ENCODE measurements around the gene TMEM131. TPM values are rescaled to one million over a fixed set of nuclear protein-coding genes. Genes with fewer than 3 reads are reported as not detected.

The TMEM131 gene
- total RNA-seq, 1 donor from 2014 or later: 35.3 TPM

DNA sequence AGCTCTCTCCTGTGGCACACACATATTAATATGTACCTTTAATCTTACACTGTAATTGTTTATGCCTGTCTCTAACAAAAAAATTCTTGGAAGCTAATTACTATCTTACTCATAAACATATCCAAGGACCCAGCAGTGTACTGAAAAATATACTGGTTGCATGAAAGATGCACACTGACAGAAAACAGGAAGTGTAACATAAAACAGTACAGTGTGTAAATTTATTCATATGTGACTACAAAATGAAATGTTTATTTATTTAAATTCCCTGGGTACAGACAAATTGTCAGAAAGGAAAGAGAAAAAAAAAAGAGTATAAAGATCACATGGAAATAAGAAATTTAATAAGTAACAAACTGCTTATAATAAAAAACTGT lies 28.5 kb downstream of the TMEM131 start:
- no peak overlapping the region for H3K4me3 Mint-ChIP-seq (ENCODE audit: unreplicated experiment)
- Histone ChIP-seq H3K9ac (ENCODE audit: low read length) (no peak overlapping the region), H3K4me2 (ENCODE audit: low read length) (no peak overlapping the region), H3K4me3 (ENCODE audit: insufficient read depth, low read depth, low read length) (no peak overlapping the region), H3K79me2 (ENCODE audit: insufficient read depth, low read length) (peaks cover 98% of the 10 kb centered on the region), H3K27me3 (ENCODE audit: insufficient read depth, low read length) (no peaks in the 10 kb centered on the region), H3K27ac (ENCODE audit: low read depth, low read length) (no peak overlapping the region), H2AFZ (ENCODE audit: low read depth, low read length) (no peak overlapping the region), H3K9me3 (ENCODE audit: insufficient read depth, low read depth, low read length) (no peaks in the 10 kb centered on the region), H3K36me3 (ENCODE audit: insufficient read depth, low read length) (no peaks in the 10 kb centered on the region), H4K20me1 (ENCODE audit: insufficient read depth, low read length) (peaks cover 81% of the 10 kb centered on the region), H3K4me1 (ENCODE audit: insufficient read depth, low read length) (peaks cover 6% of the 10 kb centered on the region)
- H3K27ac Mint-ChIP-seq (ENCODE audit: unreplicated experiment): no peak overlapping the region
- peaks cover 21% of the 10 kb centered on the region for H3K4me1 Mint-ChIP-seq (ENCODE audit: low read depth, unreplicated experiment)
- FAIRE-seq (no peak), DNase-seq (ENCODE audit: low read depth) (no peak)
- H3K36me3 Mint-ChIP-seq (ENCODE audit: low read depth, unreplicated experiment): peaks cover 3% of the 10 kb centered on the region
- no peaks in the 10 kb centered on the region for H3K9me3 Mint-ChIP-seq (ENCODE audit: unreplicated experiment)
- H3K27me3 Mint-ChIP-seq (ENCODE audit: low read depth, unreplicated experiment): no peaks in the 10 kb centered on the region
- TF ChIP-seq EZH2 (IDR thresholded peaks at IDR 0.05; ENCODE audit: insufficient read depth, low read length): no peak
- no peak for TF ChIP-seq CTCF (IDR thresholded peaks at IDR 0.05; ENCODE audit: insufficient read depth, low read depth, low read length)

GRCh38 chr2:97966545-97967215 lies 29.1 kb downstream of the TMEM131 start:
- Histone ChIP-seq H3K36me3 (ENCODE audit: insufficient read depth, low read length) (no peaks in the 10 kb centered on the region), H3K9me3 (ENCODE audit: insufficient read depth, low read depth, low read length) (no peaks in the 10 kb centered on the region), H3K4me2 (ENCODE audit: low read length) (no peak overlapping the region), H3K9ac (ENCODE audit: low read length) (no peak overlapping the region), H3K4me3 (ENCODE audit: insufficient read depth, low read depth, low read length) (no peak overlapping the region), H3K27ac (ENCODE audit: low read depth, low read length) (no peak overlapping the region), H3K4me1 (ENCODE audit: insufficient read depth, low read length) (peaks cover 6% of the 10 kb centered on the region), H4K20me1 (ENCODE audit: insufficient read depth, low read length) (peaks cover 83% of the 10 kb centered on the region), H3K27me3 (ENCODE audit: insufficient read depth, low read length) (no peaks in the 10 kb centered on the region), H3K79me2 (ENCODE audit: insufficient read depth, low read length) (peaks cover 96% of the 10 kb centered on the region), H2AFZ (ENCODE audit: low read depth, low read length) (no peak overlapping the region)
- DNase-seq (ENCODE audit: low read depth) (no peak), FAIRE-seq (no peak)
- H3K27me3 Mint-ChIP-seq (ENCODE audit: low read depth, unreplicated experiment): no peaks in the 10 kb centered on the region
- H3K36me3 Mint-ChIP-seq (ENCODE audit: low read depth, unreplicated experiment): peaks cover 3% of the 10 kb centered on the region
- TF ChIP-seq EZH2 (IDR thresholded peaks at IDR 0.05; ENCODE audit: insufficient read depth, low read length) (no peak), CTCF (IDR thresholded peaks at IDR 0.05; ENCODE audit: insufficient read depth, low read depth, low read length) (no peak)
- H3K4me1 Mint-ChIP-seq (ENCODE audit: low read depth, unreplicated experiment): peaks cover 21% of the 10 kb centered on the region
- H3K4me3 Mint-ChIP-seq (ENCODE audit: unreplicated experiment): no peak overlapping the region
- H3K27ac Mint-ChIP-seq (ENCODE audit: unreplicated experiment): no peak overlapping the region
- no peaks in the 10 kb centered on the region for H3K9me3 Mint-ChIP-seq (ENCODE audit: unreplicated experiment)

DNA sequence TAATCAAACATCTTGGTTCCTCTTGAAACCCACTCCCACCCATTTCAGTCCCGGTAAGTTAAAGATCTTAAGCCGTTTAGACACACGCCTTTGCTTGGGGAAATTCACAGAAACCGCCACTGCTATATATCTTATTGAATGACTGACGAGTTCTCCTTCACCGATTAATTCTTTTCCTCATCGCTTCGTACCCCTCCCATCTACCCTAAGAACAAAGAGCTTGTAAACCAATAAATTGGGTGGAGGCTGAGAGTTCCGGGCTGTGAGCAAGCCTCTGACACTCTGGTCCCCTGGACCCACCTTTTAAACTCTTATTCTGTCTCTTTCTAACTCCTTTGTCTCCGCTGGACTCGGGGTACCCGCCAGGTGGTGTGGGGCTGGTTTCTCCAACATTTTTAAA lies 30.6 kb downstream of the TMEM131 start:
- Histone ChIP-seq H4K20me1 (ENCODE audit: insufficient read depth, low read length) (peaks cover 85% of the 10 kb centered on the region), H3K9me3 (ENCODE audit: insufficient read depth, low read depth, low read length) (no peaks in the 10 kb centered on the region), H3K4me2 (ENCODE audit: low read length) (no peak overlapping the region), H3K79me2 (ENCODE audit: insufficient read depth, low read length) (peaks cover 96% of the 10 kb centered on the region), H3K27me3 (ENCODE audit: insufficient read depth, low read length) (no peaks in the 10 kb centered on the region), H3K4me1 (ENCODE audit: insufficient read depth, low read length) (peaks cover 5% of the 10 kb centered on the region), H3K36me3 (ENCODE audit: insufficient read depth, low read length) (no peaks in the 10 kb centered on the region), H3K4me3 (ENCODE audit: insufficient read depth, low read depth, low read length) (no peak overlapping the region), H3K9ac (ENCODE audit: low read length) (no peak overlapping the region), H3K27ac (ENCODE audit: low read depth, low read length) (no peak overlapping the region), H2AFZ (ENCODE audit: low read depth, low read length) (no peak overlapping the region)
- DNase-seq (ENCODE audit: low read depth) (no peak), FAIRE-seq (no peak)
- TF ChIP-seq CTCF (IDR thresholded peaks at IDR 0.05; ENCODE audit: insufficient read depth, low read depth, low read length) (no peak), EZH2 (IDR thresholded peaks at IDR 0.05; ENCODE audit: insufficient read depth, low read length) (no peak)
- Mint-ChIP-seq H3K27me3 (ENCODE audit: low read depth, unreplicated experiment) (no peaks in the 10 kb centered on the region), H3K4me1 (ENCODE audit: low read depth, unreplicated experiment) (peaks cover 21% of the 10 kb centered on the region), H3K4me3 (ENCODE audit: unreplicated experiment) (no peak overlapping the region), H3K36me3 (ENCODE audit: low read depth, unreplicated experiment) (peaks cover under 1% of the 10 kb centered on the region), H3K27ac (ENCODE audit: unreplicated experiment) (no peak overlapping the region), H3K9me3 (ENCODE audit: unreplicated experiment) (no peaks in the 10 kb centered on the region)

Data from astrocyte (in vitro differentiated cells and primary cell).